Fibroblast of villous mesenchyme (primary cell): ENCODE measurements around the gene RUFY4. TPM values are rescaled to one million over a fixed set of nuclear protein-coding genes. Genes with fewer than 3 reads are reported as not detected.
A peak's percentile ranks its signal among the peaks of the same experiment; 100 is the strongest.

Experiments used
- DNase-seq: peaks from one replicate; pipeline ENCODE4 v3.0.0-alpha.2; 2010; ENCODE audit warnings: low read depth
- H3K4me3 ChIP-seq: 2 replicates; pipeline ENCODE4 v1.5.1; 2011; ENCODE audit warnings: low read depth, mild to moderate bottlenecking, low read length
- CTCF ChIP-seq: IDR thresholded peaks from 2 replicates; pipeline ENCODE4 v1.5.1; 2012; ENCODE audit warnings: low read depth, mild to moderate bottlenecking, low read length; ENCODE audit not compliant: insufficient read depth
- total RNA-seq: library from RNA; depleted of rRNA; stranded (reverse); fragments of >200 nt; gene quantifications from 2 replicates; pipeline ENCODE4 v1.2.3, GENCODE V29; 2012

Gene RUFY4
- total RNA-seq: not detected in 2 replicates

GRCh38 chr2:218068721-218069334, at the start of gene RUFY4:
Gene RUFY4 (plus strand): TSS chr2:218069253. CDS start chr2:218070606, 1,353 bp downstream.
- H3K4me3 ChIP-seq: peak within 1 kb of the TSS; percentile 40
- peak; percentile 62 for DNase-seq
- TF ChIP-seq CTCF: peak; percentile 73

GRCh38 chr2:218019411-218020060, 49.5 kb upstream of the RUFY4 start:
- H3K4me3 ChIP-seq: no peak overlapping the region
- DNase-seq: no peak
- no peak for TF ChIP-seq CTCF

GRCh38 chr2:218020281-218020680, 48.8 kb upstream of the RUFY4 start:
- no peak for DNase-seq
- no peak overlapping the region for H3K4me3 ChIP-seq
- TF ChIP-seq CTCF: no peak

- DNase-seq: no peak
- H3K4me3 ChIP-seq: no peak overlapping the region
- TF ChIP-seq CTCF: no peak
These were observed 48.0 kb upstream of the RUFY4 start for GRCh38 chr2:218020966-218021535.

GRCh38 chr2:218021536-218022071, 47.4 kb upstream of the RUFY4 start:
- DNase-seq: no peak
- TF ChIP-seq CTCF: no peak
- no peak overlapping the region for H3K4me3 ChIP-seq

- DNase-seq: no peak
- no peak for TF ChIP-seq CTCF
- H3K4me3 ChIP-seq: no peak overlapping the region
These were observed 46.8 kb upstream of the RUFY4 start for GRCh38 chr2:218022131-218022850.
